ENCODE data around the gene KIF1A. TPM values are rescaled to one million over a fixed set of nuclear protein-coding genes. Genes with fewer than 3 reads are reported as not detected.

KIF1A gene
- total and polyA plus RNA-seq, 8 donors, result 32.4 to 76.0 (median 62.1) TPM

DNA sequence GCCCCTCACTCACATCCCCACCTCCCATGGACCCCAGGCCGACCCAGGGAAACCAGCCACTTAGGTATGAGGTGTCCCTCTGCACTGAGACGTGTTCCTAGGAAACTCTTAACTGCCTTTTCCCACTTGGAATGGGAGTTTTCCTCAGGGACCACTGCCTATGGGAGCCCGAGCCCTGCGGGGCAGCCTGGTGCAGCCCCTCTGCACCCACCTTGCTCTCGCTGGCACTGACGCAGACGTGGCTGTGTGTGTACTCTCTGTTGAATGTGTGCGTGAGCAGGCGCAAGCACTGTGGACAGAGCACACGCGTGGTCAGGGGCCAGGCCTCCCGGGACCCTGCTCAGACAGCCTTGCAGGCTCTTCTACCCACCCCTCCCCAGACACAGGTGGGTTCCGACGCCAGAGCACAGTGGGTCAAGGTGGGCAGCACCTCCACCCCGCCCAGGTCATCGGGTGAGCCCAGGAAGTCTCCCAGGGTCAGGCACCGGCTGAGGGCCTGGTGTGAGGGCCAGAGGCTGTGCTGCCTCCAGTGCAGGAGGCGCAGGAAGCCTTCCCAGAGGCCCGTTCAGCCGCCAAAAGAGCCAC lies 98.3 kb downstream of the KIF1A start:
- Histone ChIP-seq H3K36me3 (peaks cover 0 to 4% (median 0%) of the 10 kb centered on the region in 3 donors), H3K9me3 (no peaks in the 10 kb centered on the region), H3K27me3 (no peaks in the 10 kb centered on the region), H3K4me3 (no peak overlapping the region), H3K27ac (no peak overlapping the region), H3K4me1 (no peaks in the 10 kb centered on the region)
- DNase-seq (peak in 1 of 6 donors; percentile 50), ATAC-seq (no peak), FAIRE-seq (no peak)
- TF ChIP-seq, protein P1, sequence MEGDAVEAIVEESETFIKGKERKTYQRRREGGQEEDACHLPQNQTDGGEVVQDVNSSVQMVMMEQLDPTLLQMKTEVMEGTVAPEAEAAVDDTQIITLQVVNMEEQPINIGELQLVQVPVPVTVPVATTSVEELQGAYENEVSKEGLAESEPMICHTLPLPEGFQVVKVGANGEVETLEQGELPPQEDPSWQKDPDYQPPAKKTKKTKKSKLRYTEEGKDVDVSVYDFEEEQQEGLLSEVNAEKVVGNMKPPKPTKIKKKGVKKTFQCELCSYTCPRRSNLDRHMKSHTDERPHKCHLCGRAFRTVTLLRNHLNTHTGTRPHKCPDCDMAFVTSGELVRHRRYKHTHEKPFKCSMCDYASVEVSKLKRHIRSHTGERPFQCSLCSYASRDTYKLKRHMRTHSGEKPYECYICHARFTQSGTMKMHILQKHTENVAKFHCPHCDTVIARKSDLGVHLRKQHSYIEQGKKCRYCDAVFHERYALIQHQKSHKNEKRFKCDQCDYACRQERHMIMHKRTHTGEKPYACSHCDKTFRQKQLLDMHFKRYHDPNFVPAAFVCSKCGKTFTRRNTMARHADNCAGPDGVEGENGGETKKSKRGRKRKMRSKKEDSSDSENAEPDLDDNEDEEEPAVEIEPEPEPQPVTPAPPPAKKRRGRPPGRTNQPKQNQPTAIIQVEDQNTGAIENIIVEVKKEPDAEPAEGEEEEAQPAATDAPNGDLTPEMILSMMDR (IDR thresholded peaks at IDR 0.05), result no peak
- 90 to 94% methylated on average over 20 of the region's 20 CpGs for WGBS, 2 donors
- intact Hi-C loops (cut with DNase I), result no loop called here

DNA sequence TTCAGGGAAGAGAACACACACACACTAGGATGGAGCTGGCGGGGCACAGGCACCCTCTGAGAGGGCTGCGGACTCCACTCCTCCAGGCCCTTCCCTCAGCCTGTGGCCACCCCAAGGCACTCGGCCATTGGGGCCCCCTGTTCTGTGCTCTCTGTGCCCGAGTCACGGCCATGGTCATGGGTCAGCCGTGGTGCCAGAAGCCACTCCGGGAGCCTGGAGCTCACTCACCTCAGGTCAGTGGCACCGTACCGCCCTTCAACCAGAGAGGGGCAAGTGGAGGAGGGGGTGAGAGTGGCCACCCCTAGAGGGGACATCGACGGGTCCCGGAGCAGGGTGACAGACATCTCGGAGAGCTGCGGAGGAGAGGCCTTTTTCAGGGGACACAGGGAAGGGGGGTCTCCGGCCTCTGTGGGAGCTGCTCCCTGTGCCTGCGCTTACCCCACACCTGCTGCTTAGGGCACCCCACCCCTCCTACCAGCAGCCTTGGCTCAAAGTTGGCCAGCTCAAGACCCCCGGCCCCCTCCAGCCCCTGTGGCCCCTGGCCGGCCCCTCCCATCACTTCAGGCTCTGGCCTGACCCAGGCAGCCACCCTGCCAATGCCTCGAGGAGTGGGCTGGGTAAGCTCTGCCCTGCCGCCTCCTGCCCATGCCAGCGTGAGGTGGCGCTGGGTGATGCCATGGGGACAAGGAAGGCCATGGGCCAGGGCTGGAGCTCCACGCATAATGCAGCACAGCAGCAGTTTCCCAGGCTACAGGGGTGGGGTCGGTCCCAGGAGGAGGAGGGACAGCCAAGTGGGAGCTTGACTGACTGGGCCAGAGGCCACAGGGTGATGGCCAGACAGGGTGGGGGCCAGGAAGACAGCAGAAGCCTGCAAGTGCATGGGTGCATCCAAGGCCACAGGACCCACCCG lies 99.1 kb downstream of the KIF1A start:
- ATAC-seq, result no peak
- DNase-seq, result peak in 2 of 6 donors; percentile 26 to 66
- WGBS, 2 donors, result 87 to 91% methylated on average over 25 of the region's 25 CpGs
- intact Hi-C loops (cut with DNase I), result no loop called here
- Histone ChIP-seq H3K27me3 (no peaks in the 10 kb centered on the region), H3K9me3 (no peaks in the 10 kb centered on the region), H3K4me1 (no peaks in the 10 kb centered on the region), H3K27ac (no peak overlapping the region), H3K36me3 (no peaks in the 10 kb centered on the region), H3K4me3 (no peak overlapping the region)
- no peak for FAIRE-seq
- TF ChIP-seq, protein P1 (IDR thresholded peaks at IDR 0.05), result no peak

DNA sequence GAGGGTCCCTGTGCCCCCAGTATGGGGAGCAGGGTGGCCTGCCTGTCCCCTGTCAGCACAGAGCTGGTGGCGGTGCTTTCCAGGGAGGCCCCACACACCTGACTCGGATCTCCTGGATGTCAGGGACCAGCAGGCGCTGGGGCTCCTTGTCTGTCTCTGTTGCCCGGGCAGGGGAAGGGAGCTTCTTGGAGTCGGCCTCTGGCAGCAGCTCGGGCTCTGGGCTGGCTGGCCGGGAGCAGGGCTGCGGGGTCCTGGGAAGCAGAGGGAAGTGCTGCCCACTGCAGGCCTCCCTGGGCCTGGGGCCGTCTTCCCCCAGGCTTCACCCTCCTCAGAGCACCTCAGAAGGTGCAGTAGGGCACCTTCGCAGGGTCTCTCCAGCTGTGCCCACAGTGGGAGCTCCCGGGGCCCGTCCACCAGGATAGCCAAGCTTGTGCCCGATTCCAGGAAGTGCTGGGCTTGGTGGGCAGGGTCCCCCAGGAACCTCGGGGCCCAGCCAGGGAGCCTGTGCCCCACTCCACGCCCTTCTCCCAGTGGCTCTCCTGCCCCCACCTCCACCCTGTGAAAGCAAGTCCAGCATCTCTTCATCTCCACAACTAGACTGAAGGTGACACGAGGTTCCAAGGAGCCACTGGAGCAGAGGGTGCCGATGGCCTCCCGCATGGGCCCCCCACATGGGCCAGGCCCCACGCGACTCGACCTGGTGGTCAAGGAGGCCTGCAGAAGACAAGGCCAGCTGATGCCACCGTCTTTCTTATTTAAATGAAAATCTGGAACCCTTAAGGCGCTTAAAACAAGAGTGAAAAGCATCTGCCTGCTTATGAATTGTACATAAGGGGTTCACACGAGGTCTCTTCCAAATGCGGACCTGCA lies 100.1 kb downstream of the KIF1A start:
- H3K4me1 ChIP-seq, result no peaks in the 10 kb centered on the region
- ATAC-seq (no peak), FAIRE-seq (no peak), DNase-seq (peak in 2 of 6 donors; percentile 16 to 73)
- no peaks in the 10 kb centered on the region for H3K36me3 ChIP-seq
- intact Hi-C loops (cut with DNase I), result no loop called here
- H3K4me3 ChIP-seq, result no peak overlapping the region
- WGBS, 2 donors, result 85 to 89% methylated on average over 25 of the region's 25 CpGs
- no peak overlapping the region for H3K27ac ChIP-seq
- TF ChIP-seq, protein P1 (IDR thresholded peaks at IDR 0.05), result no peak
- H3K9me3 ChIP-seq, result no peaks in the 10 kb centered on the region
- no peaks in the 10 kb centered on the region for H3K27me3 ChIP-seq

DNA sequence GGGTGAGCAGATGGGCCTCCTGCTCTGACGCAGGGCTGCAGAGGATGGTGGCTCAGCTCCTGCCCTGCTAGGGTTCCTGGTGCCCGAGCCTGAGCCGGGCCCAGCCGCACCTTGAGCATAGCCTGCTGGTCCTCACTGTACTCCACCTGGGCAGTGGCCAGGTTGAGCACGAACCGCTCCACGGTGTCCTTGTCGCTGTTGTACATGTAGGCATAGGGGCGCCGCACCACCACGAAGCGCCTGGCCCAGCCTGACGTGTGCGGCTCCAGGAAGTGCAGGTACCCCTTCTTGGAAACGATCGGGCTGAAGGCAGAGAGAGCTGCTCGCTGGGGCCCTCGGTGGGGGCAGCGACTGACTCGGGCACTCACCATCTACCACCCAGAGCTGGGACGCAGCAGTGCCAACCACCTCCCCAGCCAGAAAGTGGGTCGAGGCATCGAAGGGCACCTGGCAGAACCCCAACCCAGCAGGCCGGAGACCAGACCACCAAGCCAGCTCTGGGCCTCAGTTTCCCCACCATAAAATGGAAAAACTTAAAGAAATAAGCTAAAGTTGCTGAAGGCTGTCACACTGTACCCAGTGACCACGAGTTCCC lies 101.0 kb downstream of the KIF1A start:
- TF ChIP-seq, protein P1 (IDR thresholded peaks at IDR 0.05), result no peak
- H3K27ac ChIP-seq, result no peak overlapping the region
- peak in 2 of 6 donors; percentile 25 to 69 for DNase-seq

More for the DNA sequence above, 101.0 kb downstream of the KIF1A start:
- no peak overlapping the region for H3K4me3 ChIP-seq
- H3K9me3 ChIP-seq, result no peaks in the 10 kb centered on the region
- 92 to 93% methylated on average over 25 of the region's 25 CpGs for WGBS, 2 donors
- no peaks in the 10 kb centered on the region for H3K27me3 ChIP-seq
- no peak for FAIRE-seq
- H3K4me1 ChIP-seq, result no peaks in the 10 kb centered on the region
- ATAC-seq, result no peak
- intact Hi-C loops (cut with DNase I), result no loop called here
- no peaks in the 10 kb centered on the region for H3K36me3 ChIP-seq
